ENCODE data around the gene MYH4.

DNA sequence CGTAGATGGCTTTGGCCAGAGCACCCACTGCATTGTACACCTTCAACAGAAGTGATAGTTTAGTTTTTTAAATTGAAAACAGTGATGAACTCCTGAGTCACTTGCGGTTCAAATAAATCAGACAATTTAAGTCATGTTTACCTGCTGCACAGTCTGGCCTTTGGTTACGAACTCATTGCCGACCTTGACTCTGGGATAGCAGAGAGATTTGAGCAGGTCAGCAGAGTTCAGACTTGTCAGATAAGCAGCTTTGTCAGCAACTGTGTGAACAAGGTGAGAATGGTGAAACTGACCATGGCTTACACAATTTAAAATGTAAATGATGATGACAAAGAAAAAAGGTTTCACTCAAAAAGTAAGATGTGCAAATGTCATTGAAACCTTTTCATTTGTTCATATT is 9.3 kb downstream of the MYH4 start:
- no peak for TF ChIP-seq CTCF (IDR thresholded peaks at IDR 0.05)
- no peak for TF ChIP-seq POLR2A (IDR thresholded peaks at IDR 0.05)
